Dermis blood vessel endothelial cell (primary cell): ENCODE results near the gene CFAP100. TPM values are rescaled to one million over a fixed set of nuclear protein-coding genes. Genes with fewer than 3 reads are reported as not detected.

Experiments used
- DNase-seq: peaks from one replicate; pipeline ENCODE4 v3.0.0; 2010
- total RNA-seq: library from RNA; depleted of rRNA; stranded (reverse); fragments of >200 nt; gene quantifications from 2 replicates; pipeline ENCODE4 v1.2.3, GENCODE V29; 2014

Gene CFAP100
- total RNA-seq, 1 donor from 2014 or later, result not detected

DNA sequence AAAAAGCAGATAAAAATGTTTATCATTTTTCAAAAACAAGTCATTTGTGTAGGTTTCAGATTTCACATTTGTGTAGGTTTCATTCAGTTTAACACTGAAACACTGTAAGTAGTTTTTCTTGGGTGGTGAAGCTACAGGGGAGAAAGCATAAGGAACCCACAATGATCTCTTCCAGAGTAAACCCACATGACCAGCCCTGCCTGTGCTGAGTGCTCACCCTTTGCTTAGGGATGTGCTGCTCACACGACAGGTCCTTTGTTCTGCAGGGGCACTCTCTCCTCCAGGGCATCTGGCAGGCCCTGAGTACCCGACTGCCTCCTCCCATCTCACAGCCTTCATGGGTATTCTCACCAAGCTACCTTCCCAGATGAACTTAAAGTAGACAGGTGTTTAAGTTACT, 52.1 kb downstream of the CFAP100 start:
- no peak for DNase-seq

DNA sequence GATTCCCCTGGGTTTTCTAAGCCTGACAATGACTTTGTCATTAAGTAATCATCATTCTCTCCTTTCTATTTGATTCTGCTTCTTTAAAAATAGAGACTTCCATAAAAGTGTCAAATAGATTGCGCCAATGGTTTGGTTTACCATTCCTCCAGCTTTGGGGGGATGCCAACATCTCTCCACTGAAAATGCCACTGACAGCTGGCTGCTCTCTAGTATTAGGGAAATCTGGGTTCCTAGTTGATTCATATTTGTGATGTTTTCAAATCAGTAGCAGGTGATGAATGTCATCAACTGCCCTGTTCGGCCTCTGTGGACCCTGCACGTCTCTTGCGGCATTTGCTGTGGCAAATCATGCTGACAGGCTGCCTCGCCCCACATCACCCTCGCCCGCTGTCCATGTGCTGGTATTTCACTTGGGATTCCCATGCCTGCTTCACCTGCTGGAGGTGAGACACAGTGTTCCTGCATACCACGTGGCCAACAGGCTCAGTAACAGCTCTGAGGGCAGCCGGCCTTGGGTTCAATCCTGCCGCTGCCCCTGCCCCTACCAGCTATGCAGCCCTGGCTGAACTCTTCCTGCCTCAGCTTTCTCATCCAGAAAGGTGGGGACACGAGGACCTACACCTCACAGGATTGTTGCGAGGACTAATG, 52.9 kb downstream of the CFAP100 start:
- DNase-seq, result no peak

DNA sequence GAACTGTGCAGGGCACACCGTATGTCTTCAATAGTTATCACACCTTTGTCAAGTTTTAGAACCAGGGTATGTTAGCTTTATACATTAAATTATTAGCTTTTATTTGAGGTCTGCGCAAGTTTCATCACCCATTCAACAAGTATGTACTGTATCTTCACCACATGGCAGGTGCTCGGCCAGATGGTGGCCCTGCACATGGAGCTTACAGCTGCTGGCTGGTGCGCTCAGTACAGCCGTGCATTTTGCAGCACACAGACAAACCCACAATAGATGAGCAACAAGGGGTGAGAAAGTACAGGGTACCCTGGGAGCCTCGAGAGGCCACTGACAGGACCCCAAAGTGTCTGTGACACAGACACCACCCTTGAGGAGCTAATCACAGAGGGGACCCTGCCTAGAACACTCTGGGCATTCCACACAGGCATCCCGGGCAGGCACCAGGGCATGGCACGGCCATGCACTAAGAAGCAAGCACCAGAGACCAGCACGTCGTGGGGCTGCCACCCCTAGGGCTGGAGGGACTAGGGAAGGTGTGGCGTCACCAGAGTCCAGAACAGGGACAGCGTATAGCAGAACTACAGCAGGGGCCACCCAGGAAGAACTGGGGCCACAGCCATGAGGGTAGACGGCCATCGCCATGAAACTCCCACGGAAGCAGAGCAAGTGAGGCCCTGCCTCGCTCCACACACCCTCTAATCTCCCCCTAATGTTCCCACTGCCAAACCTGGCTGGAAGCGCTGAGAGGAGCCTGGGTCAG, 53.6 kb downstream of the CFAP100 start:
- DNase-seq, result no peak

DNA sequence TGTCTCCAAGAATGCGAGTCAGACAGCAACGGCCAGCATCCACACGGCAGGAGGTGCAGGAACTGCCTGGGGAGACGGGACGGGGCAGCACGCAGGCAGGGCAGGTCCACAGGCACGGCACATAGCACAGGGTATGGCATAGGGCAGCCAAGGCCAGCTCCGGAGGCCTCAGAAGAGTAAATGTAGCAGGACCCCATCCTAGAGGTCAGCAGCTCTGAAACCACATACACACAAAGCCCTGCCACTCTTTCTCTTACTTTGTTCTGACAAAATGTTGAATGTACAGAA, 54.1 kb downstream of the CFAP100 start:
- no peak for DNase-seq

DNA sequence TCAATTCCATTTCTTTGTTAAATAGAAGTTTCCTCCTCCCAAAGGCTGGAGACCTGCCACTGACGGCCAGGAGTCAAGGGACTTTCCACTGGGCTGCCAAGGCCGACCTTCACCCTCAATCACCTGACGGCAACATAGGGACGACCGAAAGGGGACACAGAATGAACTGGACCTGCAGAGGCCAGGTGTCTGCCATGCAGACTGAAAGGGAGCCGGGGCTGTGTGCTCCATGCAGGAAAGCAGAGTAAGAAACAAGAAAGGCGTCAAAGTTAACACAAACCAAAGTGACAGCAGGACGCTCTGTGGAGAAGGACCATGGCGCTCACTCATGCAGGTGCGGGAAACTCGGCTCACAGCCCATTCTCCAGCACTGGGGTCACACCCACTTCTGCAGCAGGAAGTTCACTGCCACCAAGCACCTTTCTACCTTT, 54.9 kb downstream of the CFAP100 start:
- DNase-seq, result no peak

DNA sequence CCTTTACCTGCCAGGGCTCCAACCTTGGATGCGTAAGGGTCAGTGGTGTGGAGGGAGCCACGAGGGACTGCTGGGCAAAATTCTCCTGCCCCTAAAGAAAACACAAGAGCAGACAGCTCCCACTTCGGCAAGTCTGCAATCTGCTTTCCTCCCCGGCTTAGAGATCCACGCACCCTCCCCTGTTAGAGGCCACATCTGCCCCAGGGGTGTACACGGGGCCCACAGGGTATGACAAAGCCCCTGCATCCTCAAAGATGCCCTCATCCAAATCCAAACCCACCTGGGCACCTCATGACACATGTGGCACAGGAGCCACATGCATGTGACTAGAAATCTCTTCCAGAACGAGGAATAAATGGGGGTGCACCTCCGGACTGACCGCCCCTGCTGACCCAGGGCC, 55.5 kb downstream of the CFAP100 start:
- no peak for DNase-seq

DNA sequence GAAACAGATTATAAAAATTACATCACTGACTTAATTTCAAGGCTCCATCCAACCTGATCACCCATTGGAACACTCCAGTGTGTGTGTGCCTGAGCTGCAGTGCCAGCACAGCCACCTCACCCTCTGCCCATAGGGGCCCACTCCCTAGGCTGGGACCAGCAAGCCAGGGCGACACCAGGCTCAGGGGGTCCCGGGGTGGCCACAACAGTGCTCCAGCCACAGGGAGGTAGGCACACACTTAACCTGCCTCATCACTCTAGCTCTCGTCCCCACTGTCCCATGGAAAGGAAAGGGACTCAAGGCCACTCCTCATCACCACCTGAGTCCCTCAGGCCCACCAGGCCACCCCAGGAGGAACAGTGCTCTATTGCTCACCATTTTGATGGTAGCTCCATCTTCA, 56.0 kb downstream of the CFAP100 start:
- DNase-seq, result no peak

DNA sequence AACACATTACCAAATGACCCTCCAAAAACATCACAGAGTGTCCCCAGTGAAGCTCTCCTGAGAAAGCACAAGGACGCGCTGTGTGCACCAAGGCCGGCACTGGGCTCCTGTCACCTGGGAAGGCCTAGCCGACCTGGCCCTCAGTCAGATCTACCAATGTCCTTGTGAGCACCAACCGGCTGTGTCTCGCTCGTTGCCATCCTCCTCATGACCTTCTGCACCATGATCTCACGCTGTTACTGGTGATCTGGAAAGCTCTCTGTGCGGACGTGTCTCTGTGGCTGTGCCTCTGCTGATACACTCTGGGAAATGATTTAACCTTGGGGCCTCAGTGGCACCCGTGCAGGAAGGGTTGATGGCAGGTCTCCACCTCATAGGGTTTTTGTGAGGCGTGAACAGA, 56.8 kb downstream of the CFAP100 start:
- DNase-seq, result no peak

DNA sequence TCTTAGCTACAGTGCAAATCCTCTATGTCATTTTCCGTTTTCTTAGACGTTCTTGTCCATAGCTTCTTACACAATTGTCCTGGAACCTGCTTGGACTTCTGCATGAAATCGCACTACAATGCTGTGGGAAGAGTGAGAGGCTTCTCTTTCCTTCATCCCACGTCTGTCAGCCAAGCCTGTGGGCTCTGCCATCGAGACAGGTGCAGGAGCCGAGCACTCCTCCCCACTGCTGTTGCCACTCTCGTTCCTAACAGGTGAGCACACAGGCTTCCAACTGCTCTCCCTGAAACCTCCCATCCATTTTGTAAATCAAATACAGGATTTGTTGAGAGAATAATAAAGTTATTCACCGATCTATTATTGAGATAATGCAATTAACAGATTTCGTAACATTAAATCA, 57.5 kb downstream of the CFAP100 start:
- no peak for DNase-seq

DNA sequence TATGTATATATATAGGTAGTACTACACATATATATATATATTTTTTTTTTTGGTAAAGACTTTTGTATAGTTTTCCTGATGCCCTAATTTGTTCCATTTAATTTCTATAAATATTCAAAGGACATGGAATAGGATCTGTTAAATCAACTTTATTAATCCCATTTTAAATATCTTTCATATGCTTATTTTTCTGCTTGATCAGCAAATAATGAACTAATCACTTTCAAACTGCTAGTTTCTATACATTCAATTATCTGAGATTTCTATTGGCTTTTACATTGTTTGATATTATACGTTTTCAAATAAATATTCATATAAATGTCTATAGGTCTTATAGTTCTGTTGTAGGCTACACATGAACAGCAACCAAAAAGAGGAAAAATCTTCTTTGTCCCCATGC, 59.3 kb downstream of the CFAP100 start:
- DNase-seq, result no peak

DNA sequence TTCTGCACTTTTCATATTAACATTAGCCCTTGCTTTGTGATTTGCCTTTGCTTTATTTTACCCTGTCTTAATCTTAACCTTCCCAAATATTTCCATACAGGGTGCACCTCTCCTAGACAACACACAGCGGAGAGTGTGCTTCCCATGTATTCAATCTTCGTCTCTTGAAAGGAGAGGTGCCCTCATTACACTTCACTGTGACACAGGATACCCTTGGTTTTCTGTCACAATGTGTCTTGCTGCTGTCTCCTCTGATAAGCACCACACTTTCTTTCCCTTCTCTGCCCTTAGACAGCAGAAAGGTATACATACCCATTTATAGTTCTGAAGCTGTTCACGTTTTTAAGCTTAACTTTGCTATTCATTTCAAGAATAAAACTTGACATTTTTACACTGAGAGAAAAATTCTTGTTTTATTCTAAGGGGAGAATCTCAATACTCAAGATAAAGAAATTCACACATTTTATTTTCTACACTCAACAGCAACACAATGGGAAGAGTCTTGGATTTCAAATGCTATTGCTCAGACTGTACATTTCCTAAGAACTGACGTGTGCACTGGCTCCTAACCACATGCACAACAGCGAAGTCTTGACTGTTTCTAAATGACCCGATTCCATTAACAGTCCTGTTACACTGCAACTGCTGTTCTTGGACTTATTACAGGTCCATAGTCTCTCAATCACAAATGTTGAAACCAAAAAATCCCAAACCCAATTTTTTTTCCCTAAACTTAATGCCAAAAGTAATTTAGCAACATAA, 59.9 kb downstream of the CFAP100 start:
- DNase-seq, result no peak

DNA sequence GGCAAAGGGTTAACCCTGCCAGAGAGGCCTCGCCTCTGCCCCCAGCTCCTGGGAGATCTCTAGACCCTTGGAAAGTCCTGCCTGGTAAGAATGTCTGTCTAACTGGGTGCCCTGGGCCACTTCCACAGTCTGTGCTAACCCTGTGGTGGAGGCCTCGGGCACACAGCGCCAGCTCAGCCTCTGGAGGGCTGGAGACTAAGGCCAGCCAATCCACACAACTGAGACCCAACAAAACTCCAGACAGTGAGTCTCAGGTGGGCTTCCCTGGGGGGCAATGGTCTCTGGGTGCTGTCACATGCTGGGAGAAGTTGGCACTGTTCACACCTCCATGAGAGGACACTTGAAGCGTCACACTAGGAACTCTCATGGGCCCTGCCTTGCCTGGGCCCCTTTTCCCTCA, 61.5 kb downstream of the CFAP100 start:
- DNase-seq, result no peak

DNA sequence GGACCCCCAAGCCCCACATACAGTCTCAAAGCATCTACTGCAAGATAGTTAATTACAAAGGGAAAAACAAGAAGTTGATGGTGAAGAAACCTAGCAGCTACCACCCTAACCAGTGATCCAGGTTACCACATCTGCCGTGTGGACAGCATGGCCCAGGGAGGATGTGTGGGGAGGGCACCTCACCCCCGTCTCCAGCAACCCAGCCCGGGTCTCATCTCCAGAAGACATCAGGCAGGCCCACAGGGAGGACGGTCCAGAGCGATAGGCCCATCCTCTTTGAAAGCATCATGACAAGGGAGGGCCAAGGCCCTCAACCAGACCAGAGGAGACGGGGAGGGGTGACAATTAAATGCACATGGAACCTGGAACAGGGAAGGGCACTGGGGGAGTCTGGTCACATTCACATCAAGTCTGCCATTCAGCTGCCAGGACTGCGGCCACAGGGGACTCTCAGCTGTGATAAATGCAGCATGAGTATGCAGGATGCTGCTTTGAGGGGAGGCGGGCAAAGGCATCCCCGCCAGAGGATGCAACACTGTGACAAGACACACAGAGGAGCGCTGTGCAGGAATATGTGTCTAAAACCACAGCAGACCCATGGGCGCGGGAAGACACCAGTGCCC, 62.2 kb downstream of the CFAP100 start:
- DNase-seq, result no peak

DNA sequence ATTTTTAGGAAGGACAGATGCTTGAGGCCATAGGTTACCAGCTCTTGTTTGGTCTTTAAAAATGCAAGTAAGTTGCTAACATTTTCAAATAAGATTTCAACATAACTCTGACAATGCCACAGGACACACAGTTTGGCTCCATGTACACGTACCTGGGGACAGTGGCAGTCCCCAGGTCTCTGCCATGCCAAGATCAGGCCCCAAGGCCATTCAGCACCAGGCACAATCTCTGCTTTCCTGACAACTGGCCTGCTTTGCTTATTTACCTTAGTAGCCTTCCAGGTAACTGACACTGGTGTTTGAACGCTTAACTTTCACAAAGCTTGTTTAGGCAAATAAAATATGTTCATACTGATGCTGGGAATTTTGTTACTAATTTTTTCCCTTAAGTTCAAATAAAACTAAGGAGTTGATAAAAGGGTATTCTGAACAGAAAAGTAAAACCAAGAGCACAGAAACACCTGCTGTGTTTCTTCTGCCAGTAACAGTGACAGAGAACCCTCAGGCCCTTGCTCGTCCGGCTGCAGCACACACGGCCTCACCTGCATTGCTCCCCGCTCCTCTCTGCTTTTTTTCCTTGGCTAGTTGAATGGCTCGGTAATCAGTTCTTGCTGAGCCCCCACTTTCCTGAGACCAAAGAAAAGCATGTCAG, 64.5 kb downstream of the CFAP100 start:
- no peak for DNase-seq

DNA sequence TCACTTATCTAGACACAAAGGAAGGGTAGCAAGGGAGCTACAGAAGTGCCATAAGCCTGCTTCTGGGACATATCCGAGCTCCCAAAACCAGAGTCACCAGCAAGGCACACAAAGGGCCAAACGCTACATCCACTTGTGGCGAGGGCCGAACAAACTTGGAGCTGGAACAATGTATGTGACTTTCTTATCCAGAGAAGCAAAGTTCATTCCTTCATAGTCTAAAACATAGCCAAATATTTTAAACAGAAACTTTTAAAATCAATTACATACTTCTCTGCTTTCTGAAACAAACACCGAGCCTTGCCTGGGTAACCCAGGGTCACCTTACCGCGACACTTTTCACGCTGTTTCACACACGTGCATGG, 65.0 kb downstream of the CFAP100 start:
- no peak for DNase-seq

DNA sequence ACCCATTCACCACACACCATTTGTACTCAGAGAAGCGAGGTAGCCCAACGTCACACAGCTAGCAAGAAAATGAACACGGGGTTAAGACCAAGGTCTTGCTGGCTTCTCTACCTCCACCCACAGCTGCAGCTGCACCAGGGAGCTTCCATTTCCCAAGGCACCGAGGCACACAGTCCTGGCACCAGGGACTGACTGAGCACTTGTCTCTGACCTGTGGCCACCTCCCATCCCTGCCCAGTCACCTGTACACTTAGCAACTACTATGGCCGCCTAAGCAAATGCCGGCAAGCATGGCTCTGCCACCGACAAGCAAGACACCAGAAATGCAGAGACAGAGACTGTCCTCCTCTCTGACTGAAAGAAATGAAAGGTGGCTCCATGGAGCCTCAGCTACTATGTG, 65.7 kb downstream of the CFAP100 start:
- no peak for DNase-seq

DNA sequence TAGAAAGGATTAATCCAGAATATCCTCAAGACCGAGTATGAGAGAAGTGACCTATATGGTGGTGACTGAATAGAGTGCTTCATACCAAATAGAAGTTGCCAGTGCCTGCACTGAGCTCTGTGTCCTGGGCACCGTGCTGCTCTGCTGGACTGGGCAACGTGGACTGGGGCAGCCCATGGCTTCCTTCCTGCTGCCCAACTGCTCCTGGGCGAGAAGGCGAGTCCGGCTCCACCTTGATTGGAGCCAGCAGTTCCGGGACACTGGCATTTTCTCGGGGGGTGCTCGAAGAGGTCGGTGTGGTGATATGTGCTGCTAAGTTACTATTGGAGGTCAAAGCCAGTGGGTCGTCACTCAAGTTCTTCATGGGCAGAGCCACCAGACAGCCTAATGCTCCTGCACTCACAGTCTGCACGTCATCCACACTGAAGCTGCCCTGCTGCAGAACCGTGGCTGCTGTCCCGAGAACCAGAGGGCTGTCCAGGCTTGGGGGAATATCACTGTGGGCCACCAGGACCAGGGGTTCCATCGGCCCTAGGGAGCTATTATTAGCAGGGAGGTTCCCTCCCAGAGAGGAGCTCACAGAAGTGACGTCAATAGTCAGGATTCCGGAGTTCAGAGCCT, 66.9 kb downstream of the CFAP100 start:
- no peak for DNase-seq

DNA sequence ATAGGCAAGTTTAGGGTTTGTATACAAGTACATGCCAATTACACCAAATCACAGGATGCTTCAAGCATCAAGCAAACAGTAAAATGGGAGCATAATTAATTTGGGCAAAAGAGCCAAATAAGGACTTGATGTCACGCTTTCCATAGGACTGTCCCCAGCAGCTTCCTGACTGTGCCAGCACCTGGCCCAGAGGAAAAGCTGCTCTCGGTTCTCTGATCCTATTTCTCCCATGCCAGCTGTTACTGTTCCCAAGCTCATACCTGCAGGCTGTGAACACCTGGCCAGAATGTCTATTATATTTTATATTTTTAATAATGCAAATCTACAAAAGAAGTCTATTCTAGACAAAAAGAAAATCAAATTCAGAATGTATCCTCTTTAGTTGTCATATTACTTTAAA, 68.8 kb downstream of the CFAP100 start:
- DNase-seq, result no peak

DNA sequence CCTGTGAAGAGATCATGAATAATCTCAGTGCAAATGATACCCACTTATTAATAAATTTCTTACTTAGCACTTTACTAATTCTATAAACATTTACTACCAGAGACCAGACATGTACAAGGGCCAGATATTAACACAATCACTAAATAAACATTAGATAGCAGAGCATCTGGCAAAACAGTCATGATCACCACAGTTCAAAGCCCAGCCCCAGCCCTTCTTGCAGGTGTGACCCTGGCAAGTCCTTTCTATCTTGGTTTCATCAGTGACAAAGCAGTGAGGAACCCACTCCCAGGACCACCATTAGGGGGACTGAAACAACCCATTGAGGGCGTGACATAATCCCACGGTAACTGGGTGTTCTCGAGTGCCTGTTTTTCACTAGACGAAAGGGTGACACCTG, 69.4 kb downstream of the CFAP100 start:
- no peak for DNase-seq

DNA sequence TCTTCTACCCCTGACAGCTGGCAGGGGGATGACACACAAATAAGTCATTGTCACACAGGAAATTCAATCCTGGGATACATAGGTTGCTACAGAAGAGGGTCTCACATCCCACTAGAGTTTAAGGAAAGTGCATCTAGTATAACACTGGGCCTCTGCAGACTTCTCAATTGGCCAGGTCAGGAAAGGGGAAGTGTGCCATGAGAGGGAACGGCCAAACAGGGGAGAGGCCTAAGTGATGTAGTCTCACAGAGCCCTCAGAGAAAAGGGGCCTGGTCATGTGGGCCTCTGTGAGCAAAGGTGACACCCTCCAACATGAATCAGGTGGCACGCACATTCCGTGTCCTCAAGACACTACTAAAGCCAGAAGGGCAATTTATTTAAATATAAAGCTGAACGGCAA, 69.8 kb downstream of the CFAP100 start:
- no peak for DNase-seq

DNA sequence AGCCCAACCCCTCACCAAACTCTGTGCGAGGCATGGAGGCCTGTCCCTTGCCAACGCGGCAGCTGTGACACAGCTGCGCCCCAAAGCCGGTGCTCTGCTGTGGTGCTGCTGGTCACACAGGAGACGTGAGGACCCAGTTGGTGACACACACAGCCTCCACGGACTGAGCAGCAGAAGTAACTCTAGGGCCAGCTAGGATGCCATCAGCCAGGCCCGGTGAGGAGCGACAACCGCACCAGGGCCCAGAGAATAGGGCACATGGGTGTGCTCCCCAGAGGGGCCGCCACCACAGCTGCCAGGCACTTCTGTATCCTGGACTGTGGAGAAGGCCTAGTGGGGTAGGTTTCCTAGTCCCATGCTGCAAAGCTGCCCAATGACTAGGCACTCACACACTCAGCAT, 70.3 kb downstream of the CFAP100 start:
- DNase-seq, result no peak

DNA sequence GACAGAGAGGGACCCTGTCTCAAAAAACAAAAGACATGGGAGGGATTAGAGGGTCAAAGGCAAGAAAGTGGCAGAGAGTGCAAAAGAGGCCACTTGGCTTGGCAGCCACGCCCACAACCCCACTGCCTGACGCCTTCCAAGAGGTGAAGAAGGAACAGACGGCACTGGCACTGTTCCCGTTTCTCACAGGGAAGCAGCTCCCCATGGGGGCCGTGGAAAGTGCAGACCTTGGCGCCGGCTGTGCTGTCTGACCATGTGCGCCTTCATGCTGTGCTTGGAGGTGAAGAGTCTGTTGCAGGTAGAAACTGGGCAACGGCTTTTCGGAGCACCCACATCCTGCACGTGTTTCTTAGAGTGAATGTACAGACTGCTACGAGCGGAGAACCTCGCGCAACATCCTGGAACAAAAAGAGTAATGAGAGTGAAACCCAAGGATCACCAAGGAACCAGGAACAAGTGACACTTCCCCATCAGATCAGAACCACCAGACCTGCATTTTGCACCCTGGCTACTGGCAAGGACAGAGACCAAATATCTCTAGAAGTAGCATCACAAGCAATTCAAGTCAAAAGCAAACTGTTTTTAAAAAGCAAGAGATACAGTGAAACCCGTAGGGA, 71.3 kb downstream of the CFAP100 start:
- no peak for DNase-seq
